ENCODE measurements around the gene STING1.

- TF ChIP-seq POLR2A (IDR thresholded peaks at IDR 0.05) (no peak), CTCF (IDR thresholded peaks at IDR 0.05 in 4 of 5, conservative IDR thresholded peaks at IDR 0.05 in 1 of 5) (no peak)
These were observed 9.5 kb downstream of the STING1 start for GRCh38 chr5:139473105-139473504.

Measured in gastrocnemius medialis (tissue), 4 donors.